ENCODE data around the gene WNT5B.
"Not testable (repeated sequence)": the region's sequence is repeated elsewhere in the genome, so short reads cannot be mapped to it uniquely, and the experiment has no call there.

The WNT5B gene

GRCh38 chr12:1602706-1603105, 26.3 kb upstream of the WNT5B start:
- DNase-seq = not testable (repeated sequence)

- DNase-seq = no peak
These were observed 25.6 kb upstream of the WNT5B start for GRCh38 chr12:1603269-1603993.

GRCh38 chr12:1604464-1604863, 24.6 kb upstream of the WNT5B start:
- no peak for DNase-seq

GRCh38 chr12:1605129-1606020, 23.7 kb upstream of the WNT5B start:
- peak; percentile 80 for DNase-seq

- peak; percentile 44 for DNase-seq
These were observed 22.9 kb upstream of the WNT5B start for GRCh38 chr12:1606021-1606622.

- no peak for DNase-seq
These were observed 20.9 kb upstream of the WNT5B start for GRCh38 chr12:1607940-1608712.

- no peak for DNase-seq
These were observed 20.3 kb upstream of the WNT5B start for GRCh38 chr12:1608713-1609119.

GRCh38 chr12:1610072-1610643, 18.9 kb upstream of the WNT5B start:
- DNase-seq = no peak

GRCh38 chr12:1611803-1612572, 17.0 kb upstream of the WNT5B start:
- no peak for DNase-seq

GRCh38 chr12:1613860-1614259, 15.2 kb upstream of the WNT5B start:
- DNase-seq = no peak

- no peak for DNase-seq
These were observed 14.7 kb upstream of the WNT5B start for GRCh38 chr12:1614360-1614759.

GRCh38 chr12:1616233-1617066, 12.6 kb upstream of the WNT5B start:
- DNase-seq = no peak

- DNase-seq = no peak
These were observed 10.5 kb upstream of the WNT5B start for GRCh38 chr12:1618489-1618888.

GRCh38 chr12:1619159-1619558, 9.9 kb upstream of the WNT5B start:
- no peak for DNase-seq

- no peak for DNase-seq
These were observed 9.4 kb upstream of the WNT5B start for GRCh38 chr12:1619587-1619986.

GRCh38 chr12:1620092-1620491, 8.9 kb upstream of the WNT5B start:
- no peak for DNase-seq

GRCh38 chr12:1622406-1622805, 6.6 kb upstream of the WNT5B start:
- DNase-seq = no peak

GRCh38 chr12:1629338-1630132, 504 bp downstream of the WNT5B start:
- no peak for DNase-seq

GRCh38 chr12:1630133-1630826, 1.2 kb downstream of the WNT5B start:
- peak; percentile 11 for DNase-seq
